ENCODE results near the gene WFDC10A.
"Not testable (repeated sequence)": the region's sequence is repeated elsewhere in the genome, so short reads cannot be mapped to it uniquely, and the experiment has no call there.

Gene WFDC10A

GRCh38 chr20:45649312-45649863 is 19.8 kb downstream of the WFDC10A start:
- DNase-seq (ENCODE audit: low spot score) = no peak

GRCh38 chr20:45651726-45652125 is 22.2 kb downstream of the WFDC10A start:
- DNase-seq (ENCODE audit: low spot score) = not testable (repeated sequence)

GRCh38 chr20:45657038-45657437 is 27.5 kb downstream of the WFDC10A start:
- DNase-seq (ENCODE audit: low spot score) = not testable (repeated sequence)

GRCh38 chr20:45670139-45670538 is 40.6 kb downstream of the WFDC10A start, which contains the start of gene WFDC11:
Gene WFDC11 (minus strand): TSS chr20:45670239. CDS start chr20:45650600, 19,639 bp downstream.
- no peak for DNase-seq (ENCODE audit: low spot score)

GRCh38 chr20:45672765-45673164 is 43.2 kb downstream of the WFDC10A start:
- DNase-seq (ENCODE audit: low spot score) = no peak

- DNase-seq (ENCODE audit: low spot score) = no peak
Observed at GRCh38 chr20:45679650-45680049, 50.1 kb downstream of the WFDC10A start.
